Measurements from ENCODE around the gene NLRC3.

Gene NLRC3

GRCh38 chr16:3587547-3588110 lies 10.4 kb upstream of the NLRC3 start:
- TF ChIP-seq TCF4 (CRISPR knock-in tag; IDR thresholded peaks at IDR 0.05; ENCODE audit: borderline replicate concordance) (no peak), ESRRG (CRISPR knock-in tag; IDR thresholded peaks at IDR 0.05) (no peak)
- ATAC-seq, result no peak

GRCh38 chr16:3584412-3584811 lies 7.2 kb upstream of the NLRC3 start:
- TF ChIP-seq ARNTL (CRISPR knock-in tag; IDR thresholded peaks at IDR 0.05; ENCODE audit: borderline replicate concordance, low read depth), result no peak
- TF ChIP-seq TCF4 (CRISPR knock-in tag; IDR thresholded peaks at IDR 0.05; ENCODE audit: borderline replicate concordance), result no peak
- TF ChIP-seq SNAI2 (CRISPR knock-in tag; IDR thresholded peaks at IDR 0.05), result no peak
- TF ChIP-seq POU6F1 (CRISPR knock-in tag; IDR thresholded peaks at IDR 0.05; ENCODE audit: borderline replicate concordance, low read depth), result no peak
- no peak for TF ChIP-seq RARB (CRISPR knock-in tag; IDR thresholded peaks at IDR 0.05)
- no peak for TF ChIP-seq ZFP30 (CRISPR knock-in tag; IDR thresholded peaks at IDR 0.05)
- TF ChIP-seq PATZ1 (CRISPR knock-in tag; IDR thresholded peaks at IDR 0.05; ENCODE audit: borderline replicate concordance), result no peak
- TF ChIP-seq ZFP3 (CRISPR knock-in tag; IDR thresholded peaks at IDR 0.05), result no peak
- TF ChIP-seq CREB5 (CRISPR knock-in tag; IDR thresholded peaks at IDR 0.05; ENCODE audit: low read depth), result no peak
- no peak for ATAC-seq

GRCh38 chr16:3583303-3584038 lies 6.3 kb upstream of the NLRC3 start:
- TF ChIP-seq OSR1 (CRISPR knock-in tag; IDR thresholded peaks at IDR 0.05) (no peak), BACH2 (CRISPR knock-in tag; IDR thresholded peaks at IDR 0.05; ENCODE audit: borderline replicate concordance) (no peak), RARB (CRISPR knock-in tag; IDR thresholded peaks at IDR 0.05) (no peak), ZC3H10 (CRISPR knock-in tag; IDR thresholded peaks at IDR 0.05) (no peak), POU6F1 (CRISPR knock-in tag; IDR thresholded peaks at IDR 0.05; ENCODE audit: borderline replicate concordance, low read depth) (no peak), SNAI2 (CRISPR knock-in tag; IDR thresholded peaks at IDR 0.05) (no peak), ARNTL (CRISPR knock-in tag; IDR thresholded peaks at IDR 0.05; ENCODE audit: borderline replicate concordance, low read depth) (no peak), TSHZ2 (CRISPR knock-in tag; IDR thresholded peaks at IDR 0.05) (no peak), ZFP3 (CRISPR knock-in tag; IDR thresholded peaks at IDR 0.05) (no peak), ISL1 (CRISPR knock-in tag; IDR thresholded peaks at IDR 0.05) (no peak), ESRRG (CRISPR knock-in tag; IDR thresholded peaks at IDR 0.05) (no peak), CREB5 (CRISPR knock-in tag; IDR thresholded peaks at IDR 0.05; ENCODE audit: low read depth) (no peak), CSDC2 (CRISPR knock-in tag; IDR thresholded peaks at IDR 0.05) (no peak), CSRNP3 (CRISPR knock-in tag; IDR thresholded peaks at IDR 0.05) (no peak), PATZ1 (CRISPR knock-in tag; IDR thresholded peaks at IDR 0.05; ENCODE audit: borderline replicate concordance) (no peak), ZNF8 (CRISPR knock-in tag; IDR thresholded peaks at IDR 0.05) (no peak), ZFP30 (CRISPR knock-in tag; IDR thresholded peaks at IDR 0.05) (no peak), PPARA (CRISPR knock-in tag; IDR thresholded peaks at IDR 0.05; ENCODE audit: borderline replicate concordance) (no peak)
- no peak for ATAC-seq
